Testis (tissue), 2 donors: ENCODE measurements around the gene UBE2H.

Source experiments
- POLR2A ChIP-seq: fragments of 450-650 bp; IDR thresholded peaks from one replicate; pipeline ENCODE4 v1.6.1; 2017; ENCODE audit warnings: antibody characterized with exemption, mild to moderate bottlenecking, moderate library complexity
- TF ChIP-seq, protein P1 (sequence below), 3 experiments: fragments of 450-650 bp in 2 of 3; fragments of 200-600 bp in 1 of 3; sonication (generic) in 1 of 3; IDR thresholded peaks; one replicate each; pipeline ENCODE4 v1.5.1; 2016 to 2019; ENCODE audit warnings: antibody characterized with exemption in 3 of 3, mild to moderate bottlenecking in 2 of 3, moderate library complexity in 1 of 3

- TF ChIP-seq, protein P1, sequence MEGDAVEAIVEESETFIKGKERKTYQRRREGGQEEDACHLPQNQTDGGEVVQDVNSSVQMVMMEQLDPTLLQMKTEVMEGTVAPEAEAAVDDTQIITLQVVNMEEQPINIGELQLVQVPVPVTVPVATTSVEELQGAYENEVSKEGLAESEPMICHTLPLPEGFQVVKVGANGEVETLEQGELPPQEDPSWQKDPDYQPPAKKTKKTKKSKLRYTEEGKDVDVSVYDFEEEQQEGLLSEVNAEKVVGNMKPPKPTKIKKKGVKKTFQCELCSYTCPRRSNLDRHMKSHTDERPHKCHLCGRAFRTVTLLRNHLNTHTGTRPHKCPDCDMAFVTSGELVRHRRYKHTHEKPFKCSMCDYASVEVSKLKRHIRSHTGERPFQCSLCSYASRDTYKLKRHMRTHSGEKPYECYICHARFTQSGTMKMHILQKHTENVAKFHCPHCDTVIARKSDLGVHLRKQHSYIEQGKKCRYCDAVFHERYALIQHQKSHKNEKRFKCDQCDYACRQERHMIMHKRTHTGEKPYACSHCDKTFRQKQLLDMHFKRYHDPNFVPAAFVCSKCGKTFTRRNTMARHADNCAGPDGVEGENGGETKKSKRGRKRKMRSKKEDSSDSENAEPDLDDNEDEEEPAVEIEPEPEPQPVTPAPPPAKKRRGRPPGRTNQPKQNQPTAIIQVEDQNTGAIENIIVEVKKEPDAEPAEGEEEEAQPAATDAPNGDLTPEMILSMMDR (IDR thresholded peaks at IDR 0.05) = no peak
- no peak for TF ChIP-seq POLR2A
Measured at GRCh38 chr7:129807863-129808262, 144.9 kb downstream of the UBE2H start.
